Adrenal gland (tissue), 12 donors: Measurements from ENCODE around the gene RBKS. TPM values are rescaled to one million over a fixed set of nuclear protein-coding genes. Genes with fewer than 3 reads are reported as not detected.

Experiments
- DNase-seq, 7 donors: peaks; one replicate each; pipeline ENCODE4 v3.0.0-alpha.2; 2019 to 2020
- H3K27ac ChIP-seq, 5 donors: fragments of 200-600 bp; sonication (generic) in 4 of 5; 1 replicate in 3 of 5; 2 replicates in 2 of 5; pipeline versions ENCODE4 v1.5.1 to v1.8.0; 2016 to 2020; ENCODE audit warnings: mild to moderate bottlenecking in 1 of 5
- H3K27me3 ChIP-seq: fragments of 200-600 bp; 2 replicates; pipeline ENCODE4 v1.8.0; 2021
- H3K36me3 ChIP-seq, 2 donors: fragments of 200-600 bp; replicated peaks in 1 of 2; 1 replicate in 1 of 2; 2 replicates in 1 of 2; pipeline versions ENCODE4 v1.5.1 to v1.8.0; 2018 to 2022
- H3K4me1 ChIP-seq, 2 donors: fragments of 200-600 bp; replicated peaks in 1 of 2; 1 replicate in 1 of 2; 2 replicates in 1 of 2; pipeline versions ENCODE4 v1.5.1 to v1.8.0; 2018 to 2021
- H3K4me3 ChIP-seq, 4 donors: fragments of 200-600 bp; sonication (generic) in 3 of 4; one replicate each; pipeline ENCODE4 v1.5.1; 2016 to 2018
- H3K9me3 ChIP-seq, 3 donors: fragments of 200-600 bp; sonication (generic) in 1 of 3; replicated peaks in 1 of 3; 1 replicate in 2 of 3; 2 replicates in 1 of 3; pipeline versions ENCODE4 v1.5.1 to v1.8.0; 2016 to 2021
- CTCF ChIP-seq, 6 experiments: fragments of 450-650 bp in 4 of 6; fragments of 200-600 bp in 2 of 6; sonication (generic) in 1 of 6; IDR thresholded peaks; 1 replicate in 5 of 6; 2 replicates in 1 of 6; pipeline versions ENCODE4 v1.5.1 to v1.8.0; 2016 to 2021; ENCODE audit warnings: antibody characterized with exemption in 6 of 6, mild to moderate bottlenecking in 2 of 6, moderate library complexity in 1 of 6
- POLR2A ChIP-seq, 2 donors: fragments of 450-650 bp; IDR thresholded peaks; one replicate each; pipeline ENCODE4 v1.6.1; 2017; ENCODE audit warnings: antibody characterized with exemption in 2 of 2, mild to moderate bottlenecking in 2 of 2, moderate library complexity in 1 of 2
- WGBS, 4 donors: extraction: QIAGEN DNeasy Blood & Tissue Kit in 2 of 4; methylation state at CpG; one replicate each; pipeline versions ENCODE4 v1.1.5 to v1.1.7; 2013 to 2017; 5-methylcytosine and 5-hydroxymethylcytosine counted together
- intact Hi-C, 2 donors: fragments of 100-400 bp; cut with DNase I; formaldehyde crosslinking; loops; one replicate each; pipeline versions ENCODE4 v1.14.1 to v1.15.0; 2022 to 2023
- polyA plus RNA-seq, 3 donors: library from polyadenylated mRNA; stranded (reverse); fragments of 200-250 nt in 2 of 3; fragments of 350-450 nt in 1 of 3; fragmentation: Illumina TruSeq in 1 of 3; extraction: RNeasy Lipid Tissue Mini Kit (QIAGEN cat#74804) in 1 of 3; gene quantifications; one replicate each; pipeline ENCODE4 v1.2.3, GENCODE V29; 2013 to 2014
- total RNA-seq, 9 donors: library from RNA; depleted of rRNA in 4 of 9; stranded (reverse); fragments of >200 nt in 4 of 9; fragments of 120-200 nt in 1 of 9; fragmentation: NEBNext Ultra II Directional in 1 of 9; extraction: Animal tissue kit (Norgen Biotek cat#: 25700) in 1 of 9; gene quantifications; one replicate each; pipeline versions ENCODE4 v1.1.0 to v1.2.4, GENCODE V29; 2013 to 2023
- donor health status: healthy with polysubstance abuse.
- donor health status: Bipolar disorder and iron deficiency.
- donor health status: DM: yes; HTN: yes; CAD: no.
- donor health status: DM: no; HTN: no; CAD: no.
- donor health status: DM: no; HTN: no; CAD: no.
- donor health status: DM: yes; HTN: yes; CAD: no.

The RBKS gene
- total and polyA plus RNA-seq, 12 donors = 9.1 to 54.4 (median 20.3) TPM

- intact Hi-C loops = no loop called here
- H3K27ac ChIP-seq = peak overlapping the region in 3 of 5 donors; percentile 51 to 73 (median 62)
- H3K4me3 ChIP-seq = no peak overlapping the region
- no peaks in the 10 kb centered on the region for H3K27me3 ChIP-seq
- peaks cover 19 to 45% of the 10 kb centered on the region in 2 donors for H3K4me1 ChIP-seq
- H3K36me3 ChIP-seq = no peaks in the 10 kb centered on the region
- H3K9me3 ChIP-seq = no peaks in the 10 kb centered on the region
- TF ChIP-seq CTCF (IDR thresholded peaks at IDR 0.05) (no peak), POLR2A (IDR thresholded peaks at IDR 0.05) (no peak)
- 90 to 99% (median 94%) methylated on average over 6 of the region's 6 CpGs for WGBS, 4 donors
- DNase-seq = no peak
Observed at GRCh38 chr2:27921880-27922547, 31.8 kb upstream of the RBKS start.

- intact Hi-C loops = no loop called here
- peak overlapping the region in 3 of 5 donors; percentile 51 to 73 (median 62) for H3K27ac ChIP-seq
- DNase-seq = no peak
- H3K36me3 ChIP-seq = no peaks in the 10 kb centered on the region
- no peaks in the 10 kb centered on the region for H3K27me3 ChIP-seq
- H3K4me1 ChIP-seq = peaks cover 22 to 51% of the 10 kb centered on the region in 2 donors
- TF ChIP-seq CTCF (IDR thresholded peaks at IDR 0.05) (no peak), POLR2A (IDR thresholded peaks at IDR 0.05) (no peak)
- 93 to 98% (median 96%) methylated on average over 2 of the region's 2 CpGs for WGBS, 4 donors
- no peaks in the 10 kb centered on the region for H3K9me3 ChIP-seq
- H3K4me3 ChIP-seq = no peak overlapping the region
Observed at GRCh38 chr2:27921424-27921823, 31.2 kb upstream of the RBKS start.

GRCh38 chr2:27920148-27920885 is 30.1 kb upstream of the RBKS start:
- no peaks in the 10 kb centered on the region for H3K36me3 ChIP-seq
- no peaks in the 10 kb centered on the region for H3K27me3 ChIP-seq
- DNase-seq = no peak
- H3K9me3 ChIP-seq = no peaks in the 10 kb centered on the region
- 8 to 29% (median 14%) methylated on average over 3 to 4 of the region's 4 CpGs for WGBS, 4 donors
- intact Hi-C loops = no loop called here
- peaks cover 32 to 62% of the 10 kb centered on the region in 2 donors for H3K4me1 ChIP-seq
- H3K27ac ChIP-seq = peak overlapping the region; percentile 31 to 74 (median 67)
- TF ChIP-seq POLR2A (IDR thresholded peaks at IDR 0.05) (no peak), CTCF (IDR thresholded peaks at IDR 0.05) (no peak)
- H3K4me3 ChIP-seq = no peak overlapping the region

GRCh38 chr2:27916293-27916995 is 26.3 kb upstream of the RBKS start:
- Histone ChIP-seq H3K36me3 (no peaks in the 10 kb centered on the region), H3K4me3 (no peak overlapping the region), H3K27ac (peak overlapping the region; percentile 41 to 89 (median 80)), H3K9me3 (no peaks in the 10 kb centered on the region), H3K27me3 (no peaks in the 10 kb centered on the region), H3K4me1 (peaks cover 46 to 82% of the 10 kb centered on the region in 2 donors)
- 77 to 95% (median 88%) methylated on average over 1 of the region's 1 CpG for WGBS, 4 donors
- TF ChIP-seq POLR2A (IDR thresholded peaks at IDR 0.05) = no peak
- TF ChIP-seq CTCF (IDR thresholded peaks at IDR 0.05) = no peak
- DNase-seq = no peak
- intact Hi-C loops = no loop called here
